Spleen (tissue), 11 donors: ENCODE measurements around the gene CBR1. TPM values are rescaled to one million over a fixed set of nuclear protein-coding genes. Genes with fewer than 3 reads are reported as not detected.

Source experiments
- DNase-seq: peaks from one replicate; pipeline ENCODE4 v3.0.0-alpha.2; 2020
- H3K27ac ChIP-seq, 8 donors: fragments of 200-600 bp; sonication (generic) in 7 of 8; 1 replicate in 4 of 8; 2 replicates in 4 of 8; pipeline versions ENCODE4 v1.5.0 to v1.8.0; 2016 to 2021; ENCODE audit warnings: inconsistent platforms in 4 of 8, mild to moderate bottlenecking in 4 of 8, moderate library complexity in 1 of 8
- H3K27me3 ChIP-seq, 7 donors: fragments of 200-600 bp; sonication (generic) in 6 of 7; replicated peaks in 1 of 7; 1 replicate in 4 of 7; 2 replicates in 3 of 7; pipeline versions ENCODE4 v1.5.0 to v1.8.0; 2016 to 2021; ENCODE audit warnings: inconsistent platforms in 3 of 7, mild to moderate bottlenecking in 1 of 7
- H3K36me3 ChIP-seq, 6 donors: fragments of 200-600 bp; sonication (generic) in 5 of 6; 1 replicate in 4 of 6; 2 replicates in 2 of 6; pipeline versions ENCODE4 v1.5.0 to v1.8.0; 2016 to 2021; ENCODE audit warnings: inconsistent platforms in 2 of 6
- H3K4me1 ChIP-seq, 6 donors: fragments of 200-600 bp; sonication (generic) in 5 of 6; 1 replicate in 3 of 6; 2 replicates in 3 of 6; pipeline versions ENCODE4 v1.5.0 to v1.8.0; 2016 to 2021; ENCODE audit warnings: inconsistent platforms in 3 of 6
- H3K4me3 ChIP-seq, 8 donors: fragments of 200-600 bp; sonication (generic) in 7 of 8; 1 replicate in 4 of 8; 2 replicates in 4 of 8; pipeline versions ENCODE4 v1.5.0 to v1.8.0; 2016 to 2021; ENCODE audit warnings: inconsistent platforms in 4 of 8, mild to moderate bottlenecking in 4 of 8, moderate library complexity in 2 of 8
- H3K9me3 ChIP-seq, 8 donors: fragments of 200-600 bp; sonication (generic) in 7 of 8; 1 replicate in 4 of 8; 2 replicates in 4 of 8; pipeline versions ENCODE4 v1.5.0 to v1.8.0; 2016 to 2021; ENCODE audit warnings: inconsistent platforms in 4 of 8
- POLR2A ChIP-seq, 3 donors: fragments of 450-650 bp; IDR thresholded peaks; one replicate each; pipeline ENCODE4 v1.5.1; 2017; ENCODE audit warnings: antibody characterized with exemption in 3 of 3, mild to moderate bottlenecking in 1 of 3
- POLR2AphosphoS5 ChIP-seq, 3 donors: sonication (generic); formaldehyde crosslinking; IDR thresholded peaks; one replicate each; pipeline ENCODE4 v1.5.1; 2017; ENCODE audit warnings: antibody characterized with exemption in 3 of 3
- WGBS, 5 donors: extraction: QIAGEN DNeasy Blood & Tissue Kit in 3 of 5; methylation state at CpG; one replicate each; pipeline versions ENCODE4 v1.1.5 to v1.1.7; 2013 to 2018; 5-methylcytosine and 5-hydroxymethylcytosine counted together
- intact Hi-C: fragments of 100-400 bp; cut with DNase I; formaldehyde crosslinking; loops from one replicate; pipeline ENCODE4 v1.15.0; 2023; ENCODE audit warnings: low total_unique reads
- polyA plus RNA-seq, 3 donors: library from polyadenylated mRNA; stranded (reverse); fragments of 200-250 nt; gene quantifications; one replicate each; pipeline ENCODE4 v1.2.1, GENCODE V29; 2013
- total RNA-seq, 7 donors: library from RNA; depleted of rRNA in 3 of 7; stranded (reverse); fragments of >200 nt in 3 of 7; fragmentation: NEBNext Ultra II Directional in 4 of 7; extraction: Animal tissue kit (Norgen Biotek cat#: 25700) in 4 of 7; gene quantifications; one replicate each; pipeline versions ENCODE4 v1.1.0 to v1.2.1, GENCODE V29; 2016 to 2021
- TF ChIP-seq, protein P1 (sequence below), 11 experiments: fragments of 200-600 bp in 7 of 11; fragments of 450-650 bp in 4 of 11; sonication (generic) in 4 of 11; IDR thresholded peaks in 8 of 11; conservative IDR thresholded peaks in 3 of 11; 1 replicate in 7 of 11; 2 replicates in 4 of 11; pipeline versions ENCODE4 v1.4.0 to v1.8.0; 2016 to 2021; ENCODE audit warnings: antibody characterized with exemption in 11 of 11, inconsistent platforms in 4 of 11, mild to moderate bottlenecking in 1 of 11
- donor health status: healthy with polysubstance abuse.
- donor health status: DM: no; HTN: no; CAD: no; lungs with moderate emphysema.
- donor health status: DM: no; HTN: no; CAD: no.
- donor health status: Bipolar disorder and iron deficiency.
- donor health status: healthy.
- donor health status: DM: no; HTN: no; CAD: no.
- donor health status: DM: yes; HTN: yes; CAD: no.

CBR1 gene
- total and polyA plus RNA-seq, 10 donors, result 30.7 to 128 (median 45.5) TPM

DNA sequence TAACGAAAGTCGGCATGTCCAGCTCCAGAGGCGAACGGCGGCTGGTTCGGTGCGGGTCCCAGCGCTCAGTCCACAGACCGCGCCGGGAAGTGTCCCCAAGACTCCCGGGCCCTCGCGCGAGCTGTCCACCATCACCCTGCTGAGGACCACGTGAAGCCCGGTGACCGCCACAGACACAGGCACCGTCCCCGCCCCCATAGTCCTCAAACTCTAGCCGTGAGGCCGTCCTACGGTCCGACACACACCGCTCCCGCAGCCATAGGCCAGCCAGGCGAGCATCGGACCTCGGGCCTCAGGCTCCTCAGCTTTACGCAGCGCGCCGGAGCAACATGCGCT, 10.0 kb upstream of the CBR1 start:
- peak overlapping the region; percentile 86 to 97 (median 92) for H3K27ac ChIP-seq
- DNase-seq, result no peak

DNA sequence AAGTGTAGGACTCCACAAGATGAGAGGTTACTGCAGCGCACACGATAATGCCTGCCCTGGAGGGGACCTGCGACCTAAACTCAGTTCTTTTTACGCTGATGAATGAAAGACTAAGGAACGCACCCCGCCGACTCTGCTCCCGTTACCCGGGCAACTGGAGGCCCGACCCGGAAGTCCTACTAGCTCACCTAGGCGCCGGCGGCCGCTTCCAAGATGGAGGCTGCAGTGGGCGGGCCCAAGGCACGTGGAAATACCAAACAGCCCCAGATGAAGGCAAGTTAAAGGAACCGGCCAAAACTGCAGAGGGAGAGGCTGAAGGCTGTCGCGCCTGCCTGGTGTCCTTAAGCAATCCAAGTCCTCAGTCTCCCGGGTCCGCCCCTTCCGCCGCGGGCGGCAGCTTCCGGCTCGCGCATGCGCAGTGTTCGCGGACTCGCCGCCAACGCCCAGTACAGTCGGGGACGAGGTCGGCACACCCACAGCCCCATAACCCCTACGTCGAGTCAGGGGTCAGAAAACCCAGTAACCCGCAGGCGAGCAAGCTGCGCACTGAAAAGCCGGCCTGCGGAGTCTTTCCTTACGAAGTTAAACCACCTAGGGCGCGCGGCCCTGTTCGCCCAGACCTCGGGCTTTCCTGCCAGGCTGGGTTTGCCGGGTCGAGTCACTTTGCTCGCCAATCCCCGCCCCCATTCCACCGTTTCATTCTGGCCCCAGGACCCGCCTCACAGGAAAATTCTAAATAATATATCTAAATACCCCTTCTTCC, 9.5 kb upstream of the CBR1 start, which contains the start of gene SETD4:
SETD4 (minus strand) TSS at position 368 of the 763 bp plus-strand sequence. CDS start 1,638 bp downstream, outside the sequence.
- Histone ChIP-seq H3K27me3 (no peaks in the 10 kb centered on the region), H3K27ac (peak within 1 kb of the TSS; percentile 86 to 97 (median 92)), H3K4me1 (peaks cover 8 to 38% (median 23%) of the 10 kb centered on the region in 6 donors), H3K9me3 (no peaks in the 10 kb centered on the region), H3K4me3 (peak within 1 kb of the TSS; percentile 72 to 99 (median 97)), H3K36me3 (peaks cover 0 to 34% (median 24%) of the 10 kb centered on the region in 6 donors)
- peak; percentile 97 for DNase-seq
- intact Hi-C loops, result loop anchor here (5.0 kb wide), 1 partner anchor 52 kb away; no protein-coding TSS in a partner anchor
- WGBS, 5 donors, result 0 to 1% (median 1%) methylated on average over 51 to 57 of the region's 57 CpGs
- TF ChIP-seq POLR2A (IDR thresholded peaks at IDR 0.05), result peak in 2 of 3 donors; percentile 47 to 76
- TF ChIP-seq, protein P1, sequence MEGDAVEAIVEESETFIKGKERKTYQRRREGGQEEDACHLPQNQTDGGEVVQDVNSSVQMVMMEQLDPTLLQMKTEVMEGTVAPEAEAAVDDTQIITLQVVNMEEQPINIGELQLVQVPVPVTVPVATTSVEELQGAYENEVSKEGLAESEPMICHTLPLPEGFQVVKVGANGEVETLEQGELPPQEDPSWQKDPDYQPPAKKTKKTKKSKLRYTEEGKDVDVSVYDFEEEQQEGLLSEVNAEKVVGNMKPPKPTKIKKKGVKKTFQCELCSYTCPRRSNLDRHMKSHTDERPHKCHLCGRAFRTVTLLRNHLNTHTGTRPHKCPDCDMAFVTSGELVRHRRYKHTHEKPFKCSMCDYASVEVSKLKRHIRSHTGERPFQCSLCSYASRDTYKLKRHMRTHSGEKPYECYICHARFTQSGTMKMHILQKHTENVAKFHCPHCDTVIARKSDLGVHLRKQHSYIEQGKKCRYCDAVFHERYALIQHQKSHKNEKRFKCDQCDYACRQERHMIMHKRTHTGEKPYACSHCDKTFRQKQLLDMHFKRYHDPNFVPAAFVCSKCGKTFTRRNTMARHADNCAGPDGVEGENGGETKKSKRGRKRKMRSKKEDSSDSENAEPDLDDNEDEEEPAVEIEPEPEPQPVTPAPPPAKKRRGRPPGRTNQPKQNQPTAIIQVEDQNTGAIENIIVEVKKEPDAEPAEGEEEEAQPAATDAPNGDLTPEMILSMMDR (IDR thresholded peaks at IDR 0.05 in 8 of 11, conservative IDR thresholded peaks at IDR 0.05 in 3 of 11), result peak in 1 of 11 experiments; percentile 5
- TF ChIP-seq POLR2AphosphoS5 (IDR thresholded peaks at IDR 0.05), result peak; percentile 96

More for the DNA sequence above, 10.0 kb upstream of the CBR1 start:
- no peak for TF ChIP-seq POLR2AphosphoS5 (IDR thresholded peaks at IDR 0.05)
- TF ChIP-seq, protein P1 (IDR thresholded peaks at IDR 0.05 in 8 of 11, conservative IDR thresholded peaks at IDR 0.05 in 3 of 11), result no peak
- no peak for TF ChIP-seq POLR2A (IDR thresholded peaks at IDR 0.05)
- Histone ChIP-seq H3K36me3 (peaks cover 0 to 39% (median 29%) of the 10 kb centered on the region in 6 donors), H3K27me3 (no peaks in the 10 kb centered on the region), H3K4me1 (peaks cover 8 to 38% (median 23%) of the 10 kb centered on the region in 6 donors), H3K4me3 (peak overlapping the region; percentile 72 to 99 (median 97)), H3K9me3 (no peaks in the 10 kb centered on the region)
- WGBS, 5 donors, result 0 to 2% (median 0%) methylated on average over 24 to 34 of the region's 34 CpGs
- intact Hi-C loops, result loop anchor here (5.0 kb wide), 1 partner anchor 53 kb away; no protein-coding TSS in a partner anchor

DNA sequence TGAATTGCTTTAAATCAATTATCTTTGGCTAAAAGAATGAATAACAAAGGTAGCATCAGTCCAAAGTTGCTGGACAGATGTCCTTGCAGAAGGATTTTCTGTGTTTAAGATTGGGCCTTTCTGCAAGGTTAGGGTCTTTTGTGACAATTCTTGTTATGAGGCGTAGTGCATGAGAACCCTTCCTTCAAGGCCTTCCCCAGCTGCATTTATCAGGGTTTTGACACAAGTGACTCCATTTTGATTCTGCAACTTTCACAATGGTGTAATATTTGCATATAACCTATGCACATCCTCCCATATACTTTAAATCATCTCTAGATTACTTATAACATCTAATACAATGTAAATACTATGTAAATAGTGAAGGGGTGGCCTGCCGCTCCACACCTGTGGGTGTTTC, 8.4 kb upstream of the CBR1 start:
- Histone ChIP-seq H3K36me3 (peaks cover 0 to 23% (median 13%) of the 10 kb centered on the region in 6 donors), H3K27ac (peak overlapping the region in 1 of 8 donors; percentile 95), H3K4me3 (no peak overlapping the region), H3K27me3 (no peaks in the 10 kb centered on the region), H3K9me3 (no peaks in the 10 kb centered on the region), H3K4me1 (peaks cover 8 to 42% (median 23%) of the 10 kb centered on the region in 6 donors)
- intact Hi-C loops, result loop anchor here (5.0 kb wide), 1 partner anchor 51 kb away; no protein-coding TSS in a partner anchor
- 90 to 100% (median 95%) methylated on average over 2 of the region's 2 CpGs for WGBS, 5 donors
- TF ChIP-seq POLR2AphosphoS5 (IDR thresholded peaks at IDR 0.05), result no peak
- TF ChIP-seq POLR2A (IDR thresholded peaks at IDR 0.05), result no peak
- TF ChIP-seq, protein P1 (IDR thresholded peaks at IDR 0.05 in 8 of 11, conservative IDR thresholded peaks at IDR 0.05 in 3 of 11), result no peak
- no peak for DNase-seq
